G401 (cell line): Measurements from ENCODE around the gene DCC. TPM values are rescaled to one million over a fixed set of nuclear protein-coding genes. Genes with fewer than 3 reads are reported as not detected.

Experiments
- DNase-seq: peaks from one replicate; pipeline ENCODE4 v3.0.0-alpha.2; 2015; ENCODE audit warnings: low spot score
- in situ Hi-C: cut with HindIII; loops from 2 replicates; pipeline ENCODE4 v1.10.0; 2016; ENCODE audit warnings: low sequenced_read_pairs, mixed read lengths
- total RNA-seq: library from RNA; depleted of rRNA; stranded (reverse); fragments of >200 nt; shearing (Covaris generic); gene quantifications from 2 replicates; pipeline ENCODE4 v1.2.3, GENCODE V29; 2014

The DCC gene
- total RNA-seq, 1 experiment from 2014 or later, result not detected

GRCh38 chr18:52844323-52844722, 504.3 kb downstream of the DCC start:
- no peak for DNase-seq
- in situ Hi-C loops, result no loop called here

DNA sequence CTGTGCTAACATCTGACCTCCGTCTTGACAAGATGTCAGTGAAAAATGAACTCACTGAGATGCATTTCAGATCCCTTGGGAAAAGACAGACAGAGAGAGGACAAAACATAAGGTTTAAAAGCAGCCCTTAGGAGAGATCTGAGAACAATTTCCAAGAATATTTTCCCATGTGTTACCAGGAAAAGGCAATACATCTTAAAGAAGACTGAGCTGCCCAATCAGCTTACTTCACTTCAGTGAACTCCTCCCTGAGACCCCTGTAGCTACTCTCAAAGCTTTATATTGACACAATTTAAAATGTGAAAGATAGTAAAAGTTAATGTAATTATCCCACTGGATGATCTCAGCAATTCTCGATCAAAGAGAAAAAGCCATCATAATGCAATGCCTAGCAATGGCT, 505.0 kb downstream of the DCC start:
- DNase-seq, result no peak
- in situ Hi-C loops, result no loop called here

DNA sequence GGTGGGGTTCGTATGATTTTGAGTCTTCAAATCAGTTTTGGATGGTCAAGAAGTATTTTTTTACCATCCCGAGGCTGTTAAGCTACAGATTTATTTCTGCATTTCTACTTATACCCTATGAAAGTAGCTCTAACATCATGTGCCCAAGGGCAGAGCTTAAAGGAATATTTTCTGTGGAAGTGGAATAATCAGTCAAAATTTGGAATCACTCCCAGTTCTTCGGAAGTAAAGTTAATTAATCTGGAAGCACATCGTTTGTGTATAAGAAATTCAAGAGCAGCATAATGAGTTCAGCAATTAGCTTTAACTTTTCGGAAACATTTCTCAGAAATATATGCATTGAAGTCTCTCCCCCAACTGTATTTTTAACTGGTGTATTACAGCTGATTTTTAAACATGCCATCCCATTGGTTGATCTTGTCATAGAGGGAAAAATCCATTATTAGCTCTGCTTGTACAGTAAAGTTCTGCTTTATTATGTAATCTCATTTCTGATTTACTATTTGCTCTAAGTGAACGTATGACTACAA, 510.1 kb downstream of the DCC start:
- in situ Hi-C loops, result no loop called here

GRCh38 chr18:52861558-52861957, 521.6 kb downstream of the DCC start:
- DNase-seq, result no peak
- in situ Hi-C loops, result no loop called here

More for the DNA sequence above, 510.1 kb downstream of the DCC start:
- peak; percentile 26 for DNase-seq

DNA sequence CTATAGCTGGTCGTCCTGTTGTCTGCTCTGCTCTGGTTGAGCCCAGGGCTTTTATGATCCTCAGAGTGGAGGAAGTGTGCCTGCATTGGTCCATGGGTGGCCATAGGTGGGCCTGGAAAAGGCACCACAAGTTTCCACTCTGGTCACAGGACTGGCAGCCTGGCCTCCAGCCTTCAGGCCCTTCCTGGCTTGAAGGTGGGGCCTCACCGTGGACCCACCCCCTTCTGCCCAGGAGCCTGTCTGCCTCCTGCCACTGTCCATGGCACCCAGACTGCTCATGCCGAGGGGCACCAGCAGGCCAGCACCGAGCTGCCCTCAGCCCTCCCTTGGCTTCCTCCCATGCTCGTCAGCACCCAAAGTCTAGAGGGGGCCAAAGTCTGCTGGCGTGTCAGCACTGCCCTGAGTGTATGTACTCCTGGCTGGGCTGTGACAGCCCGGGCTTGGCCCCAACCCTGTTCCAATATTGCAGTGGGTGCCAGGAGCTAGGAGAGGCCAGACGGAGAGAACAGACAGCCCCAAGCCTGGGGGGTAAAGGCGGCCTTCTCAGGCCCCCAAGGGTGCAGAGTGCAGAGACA, 529.4 kb downstream of the DCC start:
- in situ Hi-C loops, result no loop called here

DNA sequence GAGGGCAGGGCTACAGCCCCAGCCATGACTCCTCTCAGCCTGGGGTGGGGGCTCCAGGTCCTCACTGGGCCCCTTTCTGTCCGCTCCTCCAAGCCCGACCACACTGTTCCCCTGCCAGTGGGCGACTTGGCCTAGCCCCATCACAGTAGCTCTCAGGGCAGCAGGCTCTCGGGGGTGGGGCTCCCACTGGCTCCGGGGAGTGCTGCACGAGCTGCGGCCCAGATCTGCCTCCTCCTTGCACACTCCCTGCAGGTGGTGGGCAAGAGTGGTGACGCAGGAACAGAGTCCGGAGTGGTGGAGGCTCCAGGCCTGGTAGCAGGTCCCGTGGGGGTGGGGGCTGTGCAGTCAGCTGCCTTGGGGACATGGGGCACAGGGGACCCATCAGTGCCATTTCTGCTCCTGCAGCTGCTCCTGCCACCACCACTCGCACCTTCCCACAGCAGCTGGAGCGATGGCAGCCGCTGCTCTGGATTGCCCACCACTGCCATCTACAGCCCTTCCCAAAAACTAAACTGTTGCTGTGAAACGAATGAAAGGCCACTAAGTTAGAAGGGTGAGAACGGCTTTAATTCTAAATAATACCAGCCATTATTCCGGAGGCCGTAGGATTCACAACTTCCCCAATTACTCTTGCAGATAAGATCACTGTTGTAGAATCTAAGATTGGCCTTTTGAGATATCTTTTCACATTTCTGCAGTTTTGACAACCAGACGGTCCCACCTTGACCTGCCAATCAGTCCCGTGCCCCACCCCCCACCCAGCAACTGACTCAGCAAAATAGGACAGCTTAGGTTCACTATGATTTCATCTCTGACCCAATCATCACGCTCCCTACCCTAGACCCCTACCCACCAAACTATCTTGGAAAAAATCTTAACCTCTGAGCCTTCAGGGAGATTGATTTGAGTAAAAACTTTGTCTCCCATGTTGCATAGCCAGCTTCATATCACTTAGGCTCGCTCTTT, 530.2 kb downstream of the DCC start:
- in situ Hi-C loops, result no loop called here
- no peak for DNase-seq

More for the DNA sequence above, 529.4 kb downstream of the DCC start:
- DNase-seq, result no peak

GRCh38 chr18:52874774-52875173, 534.8 kb downstream of the DCC start:
- DNase-seq, result no peak
- in situ Hi-C loops, result no loop called here

DNA sequence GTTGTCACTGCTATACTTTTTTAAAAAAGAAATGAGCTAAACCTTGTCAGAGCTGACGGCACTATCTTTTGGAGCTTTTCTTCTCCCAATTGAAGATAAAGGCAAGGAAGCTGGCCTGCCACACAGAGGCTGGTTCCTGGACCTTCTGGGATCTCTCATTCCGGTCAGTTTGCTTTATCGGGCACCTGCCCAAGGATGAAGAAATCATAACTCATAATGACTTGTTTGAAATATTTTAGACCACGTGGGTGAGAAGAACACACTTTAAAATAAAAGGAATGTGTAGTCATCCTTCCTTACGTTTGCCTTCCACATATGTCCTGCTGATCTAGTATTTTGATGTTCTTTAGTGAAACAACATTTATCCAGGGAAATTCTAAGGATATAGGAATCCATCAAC, 535.7 kb downstream of the DCC start:
- in situ Hi-C loops, result no loop called here
- DNase-seq, result no peak

DNA sequence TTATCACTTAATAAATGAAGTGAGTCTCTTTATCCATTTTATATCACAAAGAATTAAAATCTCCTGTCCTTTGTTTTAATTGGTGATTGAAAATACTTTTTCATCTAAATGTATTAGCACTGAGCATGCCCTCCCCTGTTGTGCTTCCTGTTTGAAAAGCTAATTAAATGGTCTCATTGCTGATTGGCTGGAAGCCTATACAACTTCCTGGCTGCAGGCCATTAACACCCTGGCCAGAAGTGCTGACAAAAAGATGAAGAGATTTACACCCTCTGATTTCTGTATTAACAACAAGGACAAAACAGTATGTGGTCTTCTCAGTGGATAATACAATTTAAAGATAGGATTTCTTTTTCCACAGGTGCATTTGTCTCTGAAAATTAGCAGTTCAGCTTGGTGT, 548.0 kb downstream of the DCC start:
- in situ Hi-C loops, result no loop called here

DNA sequence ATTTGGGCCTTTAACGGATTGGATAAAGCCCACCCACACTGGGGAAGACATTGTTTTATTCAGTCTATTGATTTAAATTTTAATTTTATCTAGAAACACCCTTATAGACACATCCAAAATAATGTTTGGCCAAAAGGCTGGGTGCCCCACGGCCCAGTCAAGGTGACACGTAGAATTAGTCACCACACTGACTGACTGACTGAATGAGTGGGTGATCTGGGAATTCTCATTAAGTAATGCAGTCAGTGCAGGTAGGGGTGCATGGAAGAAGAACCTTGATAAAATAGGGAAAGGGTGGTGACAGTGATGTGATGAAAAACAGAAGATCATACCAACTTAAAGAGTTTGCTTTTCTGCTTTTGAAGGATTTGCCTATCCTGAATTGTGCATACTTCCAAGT, 554.8 kb downstream of the DCC start:
- DNase-seq, result no peak
- in situ Hi-C loops, result no loop called here

More for the DNA sequence above, 548.0 kb downstream of the DCC start:
- DNase-seq, result no peak

- in situ Hi-C loops, result no loop called here
- peak; percentile 78 for DNase-seq
Measured at GRCh38 chr18:52897611-52898484, 557.9 kb downstream of the DCC start.

DNA sequence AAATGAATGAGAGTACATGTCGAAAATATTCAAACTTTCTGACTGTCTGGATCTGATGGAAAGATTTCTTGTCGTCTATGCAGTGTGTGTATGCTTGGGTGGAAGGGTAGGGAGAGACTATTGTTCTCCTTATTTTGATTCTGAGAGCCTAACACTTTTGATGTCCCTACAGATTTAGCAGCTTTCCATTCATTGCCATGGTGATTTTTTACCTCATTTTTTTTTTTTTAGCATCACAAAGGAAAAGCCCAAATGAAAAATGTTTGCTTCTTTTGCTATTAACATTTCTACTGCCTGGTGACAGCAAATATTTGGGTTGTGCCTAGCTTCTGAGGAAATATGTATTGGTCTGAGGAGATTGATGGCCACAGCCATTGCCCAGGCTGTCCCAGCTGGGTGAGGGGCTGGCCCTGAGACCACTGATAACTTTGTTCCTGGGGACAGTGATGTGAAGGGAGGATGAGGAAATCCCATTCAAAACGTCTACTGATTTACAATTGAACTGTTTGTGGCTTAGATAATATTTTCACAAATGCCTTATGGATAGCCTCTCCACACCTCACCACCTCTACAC, 558.6 kb downstream of the DCC start:
- DNase-seq, result no peak
- in situ Hi-C loops, result no loop called here

- in situ Hi-C loops, result no loop called here
- no peak for DNase-seq
Measured at GRCh38 chr18:52902188-52902587, 562.2 kb downstream of the DCC start.

DNA sequence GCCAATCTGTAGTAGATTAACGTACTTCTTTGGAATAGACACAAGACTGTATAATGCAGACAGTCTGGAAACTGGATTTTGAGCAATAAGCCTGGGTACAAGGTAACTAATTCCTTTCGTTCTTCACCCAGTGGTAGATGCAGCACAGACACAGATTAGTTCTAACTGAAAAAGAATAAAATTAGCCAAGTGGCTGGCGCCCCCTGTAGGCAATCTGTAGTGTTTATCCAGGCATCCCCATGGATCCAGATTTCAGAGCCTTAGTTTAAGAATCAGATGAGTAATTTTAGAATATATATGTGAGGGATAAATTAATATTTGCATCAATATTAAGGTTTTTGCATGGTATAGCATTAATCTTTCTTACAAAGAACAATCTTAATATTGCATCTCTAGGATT, 563.9 kb downstream of the DCC start:
- in situ Hi-C loops, result no loop called here
- DNase-seq, result peak; percentile 60

- no peak for DNase-seq
- in situ Hi-C loops, result no loop called here
Measured at GRCh38 chr18:52907543-52908308, 567.7 kb downstream of the DCC start.

DNA sequence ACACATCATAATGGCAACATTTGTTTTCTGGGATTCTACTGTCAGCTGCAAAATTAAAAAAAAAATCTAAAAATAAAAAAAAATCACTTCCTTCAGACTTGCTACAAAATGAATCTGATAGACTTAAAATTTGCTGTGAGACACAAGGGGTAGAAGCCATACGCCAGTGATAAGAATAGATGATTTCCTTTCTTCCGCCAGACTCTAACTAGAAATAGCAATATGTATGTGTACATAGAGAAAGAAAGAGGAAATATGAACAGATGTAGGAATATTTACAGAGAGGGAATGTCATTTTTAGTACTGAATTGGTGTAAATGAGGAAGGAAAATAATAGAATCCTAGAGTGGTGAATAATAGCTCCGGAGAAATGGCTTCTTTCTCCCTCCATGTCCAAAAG, 574.2 kb downstream of the DCC start:
- in situ Hi-C loops, result no loop called here
- DNase-seq, result no peak

- DNase-seq, result no peak
- in situ Hi-C loops, result no loop called here
Measured at GRCh38 chr18:52920665-52921064, 580.7 kb downstream of the DCC start.

- in situ Hi-C loops, result no loop called here
- DNase-seq, result no peak
Measured at GRCh38 chr18:52933356-52933755, 593.4 kb downstream of the DCC start.
